ENCODE measurements around the gene CDS2. TPM values are rescaled to one million over a fixed set of nuclear protein-coding genes. Genes with fewer than 3 reads are reported as not detected.
A peak's percentile ranks its signal among the peaks of the same experiment; 100 is the strongest.

The CDS2 gene
- total and polyA plus RNA-seq, 2 of the 13 experiments (the other 11 are each of a cell fraction or from before 2014, with no cell fraction given) = 81.3 to 153 TPM

DNA sequence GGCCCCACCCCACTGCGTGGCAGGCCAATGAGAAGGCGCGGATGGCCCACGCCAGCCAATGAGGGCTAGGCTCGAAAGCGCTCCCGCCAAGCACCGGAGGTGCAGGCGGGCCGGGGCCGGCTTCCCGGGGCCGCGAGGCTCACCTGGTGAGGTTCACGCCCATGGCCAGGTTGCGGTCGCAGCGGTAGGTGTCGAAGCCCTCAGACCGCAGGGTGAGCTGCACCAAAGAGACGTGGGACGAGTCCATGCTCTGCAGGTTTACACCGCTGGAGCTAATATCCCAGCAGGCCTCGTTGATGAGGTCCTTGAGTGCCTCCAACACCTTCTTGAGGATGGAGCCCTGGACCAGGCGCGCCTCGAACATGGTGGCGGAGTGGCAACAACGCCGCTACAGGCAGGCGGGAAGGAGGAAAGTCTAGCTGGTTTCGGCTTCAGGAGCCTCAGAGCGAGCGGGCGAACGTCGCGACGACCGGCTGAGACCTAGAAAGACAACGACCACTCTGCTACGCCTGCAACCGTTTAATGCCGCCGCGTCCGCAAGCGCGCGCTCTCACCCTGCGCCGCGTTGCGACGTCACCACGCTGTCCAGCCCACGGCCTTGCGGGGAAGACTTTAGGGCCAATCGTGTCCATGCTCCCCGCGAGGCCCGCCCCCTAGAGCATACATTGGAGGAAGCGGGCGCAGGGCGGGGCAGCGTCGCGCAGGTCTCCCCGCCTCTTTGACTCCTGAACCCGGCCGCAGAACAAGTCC lies 7.2 kb upstream of the CDS2 start, which contains the start of gene PCNA (continued):
- TF ChIP-seq NCOA2 (CRISPR knock-in tag; IDR thresholded peaks at IDR 0.05) (peak; percentile 62), YY1 (IDR thresholded peaks at IDR 0.05; ENCODE audit: insufficient read depth, insufficient replicate concordance, low read depth, low read length) (peak; percentile 73), STAT5B (CRISPR knock-in tag; IDR thresholded peaks at IDR 0.05) (peak; percentile 43), MTF1 (CRISPR knock-in tag; IDR thresholded peaks at IDR 0.05) (peak; percentile 97), HINFP (CRISPR knock-in tag; IDR thresholded peaks at IDR 0.05; ENCODE audit: low read depth) (peak; percentile 96), SSRP1 (CRISPR knock-in tag; IDR thresholded peaks at IDR 0.05) (peak; percentile 53; the same call in 1 of the 2 replicates), STAG1 (CRISPR knock-in tag; IDR thresholded peaks at IDR 0.05) (peak; percentile 13; the same call in 1 of the 2 replicates), SRSF1 (optimal IDR thresholded peaks at IDR 0.05; ENCODE audit: low read depth, low read length) (peak; percentile 57), HOXA5 (CRISPR knock-in tag; IDR thresholded peaks at IDR 0.05) (peak; percentile 12), SIN3A (IDR thresholded peaks at IDR 0.05; ENCODE audit: borderline replicate concordance, low read depth, low read length) (peak; percentile 94), SMAD1 (CRISPR knock-in tag; IDR thresholded peaks at IDR 0.05; ENCODE audit: borderline replicate concordance, low read depth) (peak; percentile 97), ATF1 (CRISPR knock-in tag; IDR thresholded peaks at IDR 0.05) (peak; percentile 97), SALL1 (CRISPR knock-in tag; IDR thresholded peaks at IDR 0.05) (peak; percentile 87), TOE1 (CRISPR knock-in tag; IDR thresholded peaks at IDR 0.05) (peak; percentile 78; the same call in 1 of the 2 replicates), MAFF (IDR thresholded peaks at IDR 0.05; ENCODE audit: low read depth, low read length) (peak; percentile 19; the same call in 1 of the 2 replicates), ZNF317 (CRISPR knock-in tag; IDR thresholded peaks at IDR 0.05) (peak; percentile 84), ZNF570 (CRISPR knock-in tag; IDR thresholded peaks at IDR 0.05; ENCODE audit: borderline replicate concordance) (peak; percentile 99), ZSCAN30 (CRISPR knock-in tag; IDR thresholded peaks at IDR 0.05) (0 out of 2 replicates have a peak, but pooled peaks have one; percentile 21), ZNF274 (CRISPR knock-in tag; IDR thresholded peaks at IDR 0.05) (peak; percentile 95), ZNF335 (CRISPR knock-in tag; IDR thresholded peaks at IDR 0.05) (0 out of 2 replicates have a peak, but pooled peaks have one; percentile 82), ZNF607 (CRISPR knock-in tag; IDR thresholded peaks at IDR 0.05; ENCODE audit: borderline replicate concordance) (peak; percentile 99), DPF2 (CRISPR knock-in tag; IDR thresholded peaks at IDR 0.05; ENCODE audit: borderline replicate concordance, low read depth) (no peak), TAF15 (IDR thresholded peaks at IDR 0.05; ENCODE audit: low read depth, low read length, poor library complexity, severe bottlenecking) (peak; percentile 71)
- TF ChIP-seq, protein P1, sequence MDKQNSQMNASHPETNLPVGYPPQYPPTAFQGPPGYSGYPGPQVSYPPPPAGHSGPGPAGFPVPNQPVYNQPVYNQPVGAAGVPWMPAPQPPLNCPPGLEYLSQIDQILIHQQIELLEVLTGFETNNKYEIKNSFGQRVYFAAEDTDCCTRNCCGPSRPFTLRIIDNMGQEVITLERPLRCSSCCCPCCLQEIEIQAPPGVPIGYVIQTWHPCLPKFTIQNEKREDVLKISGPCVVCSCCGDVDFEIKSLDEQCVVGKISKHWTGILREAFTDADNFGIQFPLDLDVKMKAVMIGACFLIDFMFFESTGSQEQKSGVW (CRISPR knock-in tag; IDR thresholded peaks at IDR 0.05; ENCODE audit: borderline replicate concordance) = peak; percentile 97
- TF ChIP-seq, protein P2, sequence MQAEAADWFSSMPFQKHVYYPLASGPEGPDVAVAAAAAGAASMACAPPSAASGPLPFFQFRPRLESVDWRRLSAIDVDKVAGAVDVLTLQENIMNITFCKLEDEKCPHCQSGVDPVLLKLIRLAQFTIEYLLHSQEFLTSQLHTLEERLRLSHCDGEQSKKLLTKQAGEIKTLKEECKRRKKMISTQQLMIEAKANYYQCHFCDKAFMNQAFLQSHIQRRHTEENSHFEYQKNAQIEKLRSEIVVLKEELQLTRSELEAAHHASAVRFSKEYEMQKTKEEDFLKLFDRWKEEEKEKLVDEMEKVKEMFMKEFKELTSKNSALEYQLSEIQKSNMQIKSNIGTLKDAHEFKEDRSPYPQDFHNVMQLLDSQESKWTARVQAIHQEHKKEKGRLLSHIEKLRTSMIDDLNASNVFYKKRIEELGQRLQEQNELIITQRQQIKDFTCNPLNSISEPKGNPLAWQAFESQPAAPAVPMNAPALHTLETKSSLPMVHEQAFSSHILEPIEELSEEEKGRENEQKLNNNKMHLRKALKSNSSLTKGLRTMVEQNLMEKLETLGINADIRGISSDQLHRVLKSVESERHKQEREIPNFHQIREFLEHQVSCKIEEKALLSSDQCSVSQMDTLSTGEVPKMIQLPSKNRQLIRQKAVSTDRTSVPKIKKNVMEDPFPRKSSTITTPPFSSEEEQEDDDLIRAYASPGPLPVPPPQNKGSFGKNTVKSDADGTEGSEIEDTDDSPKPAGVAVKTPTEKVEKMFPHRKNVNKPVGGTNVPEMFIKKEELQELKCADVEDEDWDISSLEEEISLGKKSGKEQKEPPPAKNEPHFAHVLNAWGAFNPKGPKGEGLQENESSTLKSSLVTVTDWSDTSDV (CRISPR knock-in tag; IDR thresholded peaks at IDR 0.05) = peak; percentile 100

Data from HepG2 (cell line).